Stomach (tissue), 4 donors: ENCODE measurements around the gene TARS2.

ENCODE experiments used
- EP300 ChIP-seq: sonication (generic); formaldehyde crosslinking; IDR thresholded peaks from one replicate; pipeline ENCODE4 v1.6.1; 2017; ENCODE audit warnings: antibody characterized with exemption
- POLR2A ChIP-seq, 4 donors: fragments of 450-650 bp; IDR thresholded peaks; one replicate each; pipeline ENCODE4 v1.6.1; 2016; ENCODE audit warnings: antibody characterized with exemption in 4 of 4, control low read depth in 2 of 4, mild to moderate bottlenecking in 1 of 4, moderate library complexity in 1 of 4

- TF ChIP-seq EP300 (no peak), POLR2A (IDR thresholded peaks at IDR 0.05) (no peak)
Observed at GRCh38 chr1:150521196-150521968, 34.2 kb downstream of the TARS2 start.
